ENCODE data around the gene ADAM15. TPM values are rescaled to one million over a fixed set of nuclear protein-coding genes. Genes with fewer than 3 reads are reported as not detected.

Gene ADAM15
- total and polyA plus RNA-seq, 2 of the 8 experiments (the other 6 are each of a cell fraction or from before 2014, with no cell fraction given): 32.9 to 37.6 TPM

DNA sequence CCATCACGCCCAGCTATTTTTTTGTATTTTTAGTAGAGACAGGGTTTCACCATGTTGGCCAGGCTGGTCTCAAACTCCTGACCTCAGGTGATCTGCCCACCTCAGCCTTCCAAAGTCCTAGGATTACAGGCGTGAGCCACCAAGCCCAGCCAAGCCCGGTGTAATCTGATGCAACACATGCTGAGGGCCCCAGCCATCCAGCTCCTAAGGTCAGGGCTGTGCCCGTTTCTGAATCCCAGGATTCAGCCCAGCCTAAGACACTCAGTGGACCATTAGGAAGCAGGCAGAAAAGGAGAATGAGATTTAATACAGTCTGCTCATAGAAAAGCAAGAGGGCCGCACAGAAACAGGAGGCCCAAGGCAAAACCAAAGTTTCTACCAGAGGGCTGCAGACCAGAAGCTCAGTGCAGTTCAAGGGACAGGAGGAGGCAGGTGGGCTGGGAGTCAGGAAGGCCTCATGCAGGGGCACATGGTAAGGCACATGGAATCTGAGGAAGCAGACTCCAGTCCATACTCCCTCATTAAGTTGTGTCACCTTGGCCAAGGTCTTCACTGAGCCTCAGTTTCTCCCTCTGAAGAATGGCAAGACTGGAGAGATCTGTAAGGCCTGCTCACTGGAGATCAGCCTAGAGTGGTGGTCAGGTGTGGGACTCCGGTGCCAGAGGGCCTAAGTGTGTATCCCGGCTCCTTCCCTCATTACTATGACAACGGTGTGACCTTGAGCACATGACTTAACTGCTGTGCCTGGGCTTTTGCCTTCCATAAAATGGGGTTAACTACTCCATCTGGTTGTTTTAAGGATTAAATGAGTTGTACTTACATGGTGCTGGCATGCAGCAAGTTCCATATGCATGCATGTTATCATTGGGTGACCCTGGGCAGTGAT lies 2.4 kb upstream of the ADAM15 start:
- Histone ChIP-seq H2BK15ac (ENCODE audit: low read length) (peak overlapping the region; percentile 99; the same call in 1 of the 2 replicates), H3K4ac (replicated peaks; ENCODE audit: insufficient read length, low read depth, low read length) (no peak overlapping the region), H3K14ac (ENCODE audit: insufficient read length) (no peak overlapping the region), H3K23me2 (ENCODE audit: low read depth, low read length) (peaks cover 16% of the 10 kb centered on the region), H2BK12ac (ENCODE audit: low read depth, low read length) (0 out of 2 replicates have a peak overlapping the region, but pooled peaks have one; percentile 44), H2BK120ac (replicated peaks; ENCODE audit: low read depth, low read length) (no peak overlapping the region), H3K27me3 (replicated peaks in 1 of 4; ENCODE audit: control insufficient read depth in 3 of 4, extremely low read depth in 1 of 4, insufficient read depth in 3 of 4, low read length in 3 of 4) (peaks cover 0 to 18% (median 12%) of the 10 kb centered on the region in 4 experiments; a peak in 5 of 7 replicates), H3K56ac (replicated peaks; ENCODE audit: insufficient read length, low read depth, low read length) (no peak overlapping the region), H3K9ac (replicated peaks in 1 of 4; ENCODE audit: extremely low read depth in 1 of 4, low read depth in 3 of 4, low read length in 3 of 4) (0 out of 7 replicates have a peak overlapping the region, but pooled peaks of 1 of the 4 experiments have one; percentile 4), H3K4me3 (ENCODE audit: extremely low read depth in 1 of 4, insufficient read depth in 2 of 4, low read depth in 3 of 4, low read length in 4 of 4) (no peak overlapping the region), H3K79me2 (ENCODE audit: control insufficient read depth in 1 of 2, insufficient read depth in 2 of 2, low read length in 2 of 2) (no peaks in the 10 kb centered on the region), H4K91ac (replicated peaks; ENCODE audit: insufficient read length, low read length) (peak overlapping the region; percentile 61), H3K9me3 (ENCODE audit: insufficient read depth in 2 of 2, low read depth in 1 of 2, low read length in 1 of 2) (no peaks in the 10 kb centered on the region), H2BK5ac (ENCODE audit: low read depth, low read length) (0 out of 2 replicates have a peak overlapping the region, but pooled peaks have one; percentile 35), H2AFZ (ENCODE audit: low read length) (no peak overlapping the region), H2AK5ac (ENCODE audit: low read depth, low read length) (peak overlapping the region; percentile 97), H3K27ac (ENCODE audit: low read depth, low read length) (no peak overlapping the region), H4K5ac (ENCODE audit: insufficient read length, low read depth, low read length) (no peak overlapping the region), H3K36me3 (ENCODE audit: control insufficient read depth in 2 of 4, insufficient read depth in 4 of 4, low read length in 3 of 4) (no peaks in the 10 kb centered on the region), H3K79me1 (ENCODE audit: low read depth, low read length) (no peaks in the 10 kb centered on the region), H3K18ac (ENCODE audit: extremely low read depth, low read length) (no peak overlapping the region), H4K20me1 (replicated peaks in 1 of 2; ENCODE audit: control insufficient read depth in 1 of 2, insufficient read depth in 2 of 2, low read length in 2 of 2) (peaks cover 2 to 7% of the 10 kb centered on the region in 2 experiments), H3K23ac (ENCODE audit: insufficient read length) (no peak overlapping the region), H2BK20ac (ENCODE audit: low read length) (peak overlapping the region; percentile 73; the same call in 1 of the 2 replicates), H4K8ac (ENCODE audit: extremely low read depth, insufficient read depth, low read length) (no peak overlapping the region), H3K4me1 (replicated peaks in 1 of 4; ENCODE audit: control insufficient read depth in 3 of 4, insufficient read depth in 4 of 4, low read length in 3 of 4) (peaks cover 5 to 33% (median 13%) of the 10 kb centered on the region in 4 experiments; a peak in 6 of 7 replicates), H3K4me2 (ENCODE audit: insufficient read depth in 1 of 2, low read depth in 2 of 2, low read length in 2 of 2) (no peak overlapping the region)
- ChIA-PET CTCF (ENCODE audit: partially characterized antibody) (interaction anchor here (1.2 to 33.9 kb wide), 9 partner anchors 4 to 76 kb away, joined by 3 to 907 read pairs (median 72); partner anchors contain the start of genes ADAM15, DCST1, DCST2 and EFNA3), POLR2A (ENCODE audit: partially characterized antibody) (interaction anchor here (0.5 to 1.7 kb wide), 7 partner anchors 8 to 139 kb away, joined by 3 to 7 read pairs (median 4); no protein-coding TSS in a partner anchor)
- DNase-seq (ENCODE audit: low read depth in 1 of 2, low spot score in 2 of 2) (no peak), FAIRE-seq (no peak)
- WGBS, 2 experiments (ENCODE audit: extremely low coverage in 1 of 2, insufficient coverage in 1 of 2, insufficient read length in 1 of 2, insufficient replicate concordance in 2 of 2, low coverage in 1 of 2, low lambda C conversion rate in 2 of 2, missing lambda C conversion rate in 1 of 2): 89% methylated on average over 8 of the region's 8 CpGs; no CpG with 5 or more reads in 1 of the 2 experiments
- TF ChIP-seq, protein P1, sequence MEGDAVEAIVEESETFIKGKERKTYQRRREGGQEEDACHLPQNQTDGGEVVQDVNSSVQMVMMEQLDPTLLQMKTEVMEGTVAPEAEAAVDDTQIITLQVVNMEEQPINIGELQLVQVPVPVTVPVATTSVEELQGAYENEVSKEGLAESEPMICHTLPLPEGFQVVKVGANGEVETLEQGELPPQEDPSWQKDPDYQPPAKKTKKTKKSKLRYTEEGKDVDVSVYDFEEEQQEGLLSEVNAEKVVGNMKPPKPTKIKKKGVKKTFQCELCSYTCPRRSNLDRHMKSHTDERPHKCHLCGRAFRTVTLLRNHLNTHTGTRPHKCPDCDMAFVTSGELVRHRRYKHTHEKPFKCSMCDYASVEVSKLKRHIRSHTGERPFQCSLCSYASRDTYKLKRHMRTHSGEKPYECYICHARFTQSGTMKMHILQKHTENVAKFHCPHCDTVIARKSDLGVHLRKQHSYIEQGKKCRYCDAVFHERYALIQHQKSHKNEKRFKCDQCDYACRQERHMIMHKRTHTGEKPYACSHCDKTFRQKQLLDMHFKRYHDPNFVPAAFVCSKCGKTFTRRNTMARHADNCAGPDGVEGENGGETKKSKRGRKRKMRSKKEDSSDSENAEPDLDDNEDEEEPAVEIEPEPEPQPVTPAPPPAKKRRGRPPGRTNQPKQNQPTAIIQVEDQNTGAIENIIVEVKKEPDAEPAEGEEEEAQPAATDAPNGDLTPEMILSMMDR (IDR thresholded peaks at IDR 0.05; ENCODE audit: control extremely low read depth in 1 of 3, insufficient read depth in 1 of 3, low read depth in 1 of 3, low read length in 3 of 3): no peak
- TF ChIP-seq CTBP2 (IDR thresholded peaks at IDR 0.05; ENCODE audit: borderline replicate concordance, insufficient read depth, insufficient read length, low read length) (no peak), HDAC2 (IDR thresholded peaks at IDR 0.05; ENCODE audit: borderline replicate concordance in 1 of 2, low read depth in 2 of 2, low read length in 2 of 2) (no peak), SAP30 (IDR thresholded peaks at IDR 0.05; ENCODE audit: insufficient read depth, insufficient replicate concordance, low read length) (no peak), GTF2F1 (IDR thresholded peaks at IDR 0.05; ENCODE audit: borderline replicate concordance, low read depth, low read length) (no peak), SRF (IDR thresholded peaks at IDR 0.05; ENCODE audit: low read depth, low read length) (no peak), BCL11A (IDR thresholded peaks at IDR 0.05; ENCODE audit: low read depth in 2 of 2, low read length in 2 of 2) (no peak)

Measured in H1 (cell line).